HepG2 (cell line): Measurements from ENCODE around the gene ITPR1.

ENCODE experiments used
- CREB1 ChIP-seq, 2 experiments: fragments of 450-650 bp in 1 of 2; IDR thresholded peaks; 2 replicates each; pipeline ENCODE4 v1.6.1; 2016 to 2017; ENCODE audit warnings: control low read depth in 1 of 2, mild to moderate bottlenecking in 1 of 2, missing compliant biosample characterization in 1 of 2, missing genetic modification characterization in 1 of 2
- CTCF ChIP-seq: sonication (generic); formaldehyde crosslinking; IDR thresholded peaks from 2 replicates; pipeline ENCODE4 v1.5.0; 2020; ENCODE audit warnings: mild to moderate bottlenecking, missing genetic modification reagents, moderate library complexity
- FOXA1 ChIP-seq, 2 experiments: fragments of 450-650 bp in 1 of 2; sonication (generic) in 1 of 2; formaldehyde crosslinking in 1 of 2; IDR thresholded peaks; 2 replicates each; pipeline versions ENCODE4 v1.4.0 to v1.6.1; 2016 to 2020; ENCODE audit warnings: missing genetic modification reagents in 1 of 2
- REXO4 ChIP-seq: sonication (generic); formaldehyde crosslinking; IDR thresholded peaks from 2 replicates; pipeline ENCODE4 v1.8.0; 2022; ENCODE audit warnings: missing genetic modification reagents, mild to moderate bottlenecking, borderline replicate concordance
- SYNCRIP ChIP-seq: fragments of 200-400 bp; formaldehyde crosslinking; IDR thresholded peaks from 2 replicates; pipeline ENCODE4 v1.6.1; 2018; ENCODE audit warnings: mild to moderate bottlenecking, low read depth, low read length; ENCODE audit not compliant: insufficient read depth
- ZNF704 ChIP-seq: sonication (generic); formaldehyde crosslinking; IDR thresholded peaks from 2 replicates; pipeline ENCODE4 v1.8.1; 2023; ENCODE audit warnings: mild to moderate bottlenecking, inconsistent platforms, moderate library complexity, missing genetic modification reagents, borderline replicate concordance
- ZNF775 ChIP-seq: sonication (generic); formaldehyde crosslinking; IDR thresholded peaks from 2 replicates; pipeline ENCODE4 v1.4.0; 2020; ENCODE audit warnings: missing genetic modification reagents, mild to moderate bottlenecking, moderate library complexity, borderline replicate concordance
- TF ChIP-seq, protein P1 (sequence below): sonication (generic); formaldehyde crosslinking; IDR thresholded peaks from 2 replicates; pipeline ENCODE4 v1.5.0; 2020; ENCODE audit warnings: missing genetic modification reagents, mild to moderate bottlenecking, borderline replicate concordance

DNA sequence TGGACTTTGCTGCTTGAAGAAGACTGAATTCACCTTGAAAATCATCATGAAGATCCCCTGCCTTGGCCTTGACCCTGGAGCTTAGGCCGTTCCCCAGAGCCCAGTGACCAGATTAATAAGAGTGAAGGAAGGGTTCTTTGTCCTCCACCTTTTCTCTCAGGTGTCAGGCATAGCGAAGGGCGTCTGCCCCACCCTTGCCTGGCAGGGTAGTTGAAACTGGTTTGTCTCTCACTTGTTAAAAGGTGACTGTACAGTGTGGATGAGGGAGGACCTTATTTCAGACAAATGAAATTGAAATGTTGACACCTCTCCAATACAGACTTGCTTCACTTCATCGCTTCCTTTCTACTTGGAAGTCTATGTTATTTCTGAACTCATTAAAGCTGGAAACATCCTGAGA is 262.4 kb downstream of the ITPR1 start:
- TF ChIP-seq CREB1 (IDR thresholded peaks at IDR 0.05) (no peak), CREB1 (CRISPR knock-in tag; IDR thresholded peaks at IDR 0.05) (no peak), SYNCRIP (no peak), CTCF (no peak), FOXA1 (IDR thresholded peaks at IDR 0.05) (no peak), FOXA1 (CRISPR knock-in tag; IDR thresholded peaks at IDR 0.05) (no peak), ZNF704 (CRISPR knock-in tag) (no peak), ZNF775 (CRISPR knock-in tag) (no peak), REXO4 (CRISPR knock-in tag) (no peak)
- TF ChIP-seq, protein P1, sequence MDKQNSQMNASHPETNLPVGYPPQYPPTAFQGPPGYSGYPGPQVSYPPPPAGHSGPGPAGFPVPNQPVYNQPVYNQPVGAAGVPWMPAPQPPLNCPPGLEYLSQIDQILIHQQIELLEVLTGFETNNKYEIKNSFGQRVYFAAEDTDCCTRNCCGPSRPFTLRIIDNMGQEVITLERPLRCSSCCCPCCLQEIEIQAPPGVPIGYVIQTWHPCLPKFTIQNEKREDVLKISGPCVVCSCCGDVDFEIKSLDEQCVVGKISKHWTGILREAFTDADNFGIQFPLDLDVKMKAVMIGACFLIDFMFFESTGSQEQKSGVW: no peak
